HepG2 (cell line): Measurements from ENCODE around the gene TMEM81. TPM values are rescaled to one million over a fixed set of nuclear protein-coding genes. Genes with fewer than 3 reads are reported as not detected.

Experiments used
- ATAC-seq: fragments of 200-7000 bp; cut with Tn5 transposase; 3 replicates; pipeline ENCODE4 v1.9.1; 2020; ENCODE audit warnings: mild to moderate bottlenecking, moderate library complexity
- BruUV-seq: library from RNA; stranded (reverse); fragments of 400-500 nt; replicated peaks from 2 replicates; lab custom pipeline; 2021; lab: Mats Ljungman, UMichigan
- CTCF ChIA-PET: fragments of 300-600 bp; formaldehyde crosslinking; extraction: SDS; loops from one replicate; lab custom pipeline; 2021; ENCODE audit warnings: low total read pairs, inconsistent platforms, low intra/inter-chr PET ratio; lab: Yijun Ruan, JAX
- POLR2A ChIA-PET: fragments of 350-600 bp; sonication (Branson Sonifier 250); formaldehyde crosslinking; loops from one replicate; lab custom pipeline; 2020; ENCODE audit warnings: antibody characterized with exemption, inconsistent platforms; lab: Yijun Ruan, JAX
- DNase-seq: peaks from one replicate; pipeline ENCODE4 v3.0.0-alpha.2; 2015; ENCODE audit warnings: low spot score
- FAIRE-seq: peaks from 3 replicates; lab custom pipeline; 2011; peaks lifted over from hg19 to GRCh38; lab: Jason Lieb, UNC
- H2AFZ ChIP-seq: one replicate; pipeline ENCODE4 v1.6.1; 2011; ENCODE audit warnings: low read length, inconsistent platforms
- H3K27ac ChIP-seq: fragments of 300-600 bp; 3 replicates; pipeline ENCODE4 v1.8.0; 2011; ENCODE audit warnings: mixed run types, mild to moderate bottlenecking, mixed read lengths, low read length, inconsistent platforms; ENCODE audit not compliant: insufficient read depth; ENCODE audit errors: extremely low read length
- H3K27me3 ChIP-seq, 2 experiments: fragments of 200-600 bp in 1 of 2; 2 replicates in 1 of 2; 3 replicates in 1 of 2; pipeline versions ENCODE4 v1.6.0 to v1.8.0; 2011; ENCODE audit warnings: low read length in 2 of 2, mild to moderate bottlenecking in 2 of 2, moderate library complexity in 2 of 2, inconsistent platforms in 1 of 2; ENCODE audit not compliant: insufficient read depth in 2 of 2, control insufficient read depth in 1 of 2
- H3K36me3 ChIP-seq, 2 experiments: fragments of 200-600 bp in 1 of 2; replicated peaks in 1 of 2; 2 replicates in 1 of 2; 3 replicates in 1 of 2; pipeline versions ENCODE4 v1.5.1 to v1.8.0; 2011; ENCODE audit warnings: low read length in 2 of 2, inconsistent platforms in 1 of 2; ENCODE audit not compliant: insufficient read depth in 2 of 2, control insufficient read depth in 1 of 2
- H3K4me1 ChIP-seq: 2 replicates; pipeline ENCODE4 v1.5.1; 2012; ENCODE audit warnings: low read length, inconsistent platforms; ENCODE audit not compliant: insufficient read depth
- H3K4me2 ChIP-seq: 2 replicates; pipeline ENCODE4 v1.6.0; 2011; ENCODE audit warnings: low read depth, low read length, inconsistent platforms
- H3K4me3 ChIP-seq, 3 experiments: fragments of 200-600 bp in 1 of 3; sonication (generic), shearing (Covaris generic) in 1 of 3; replicated peaks in 1 of 3; 2 replicates each; pipeline ENCODE4 v1.5.1; 2011 to 2016; ENCODE audit warnings: low read length in 3 of 3, inconsistent platforms in 2 of 3, low read depth in 2 of 3, mild to moderate bottlenecking in 2 of 3, control low read depth in 1 of 3, mixed read lengths in 1 of 3; ENCODE audit not compliant: insufficient read depth in 1 of 3
- H3K79me2 ChIP-seq: one replicate; pipeline ENCODE4 v1.6.1; 2011; ENCODE audit warnings: low read length, inconsistent platforms; ENCODE audit not compliant: insufficient read depth
- H3K9ac ChIP-seq: 2 replicates; pipeline ENCODE4 v1.6.0; 2011; ENCODE audit warnings: mild to moderate bottlenecking, low read depth, low read length, inconsistent platforms; ENCODE audit not compliant: insufficient read depth
- H3K9me3 ChIP-seq: 2 replicates; pipeline ENCODE4 v1.5.1; 2012; ENCODE audit warnings: mild to moderate bottlenecking, low read length
- H4K20me1 ChIP-seq: 2 replicates; pipeline ENCODE4 v1.6.0; 2011; ENCODE audit warnings: inconsistent platforms, mild to moderate bottlenecking, low read length, moderate library complexity; ENCODE audit not compliant: insufficient read depth
- CHD2 ChIP-seq: IDR thresholded peaks from 2 replicates; pipeline ENCODE4 v1.6.1; 2011; ENCODE audit warnings: low read depth, low read length, improper control_type of control experiment
- CREM ChIP-seq, 2 experiments: sonication (generic) in 1 of 2; formaldehyde crosslinking in 1 of 2; IDR thresholded peaks; 2 replicates each; pipeline versions ENCODE4 v1.4.0 to v1.6.1; 2016 to 2020; ENCODE audit warnings: antibody characterized with exemption in 1 of 2, mild to moderate bottlenecking in 1 of 2, missing genetic modification reagents in 1 of 2
- KDM3A ChIP-seq: IDR thresholded peaks from 2 replicates; pipeline ENCODE4 v1.6.1; 2018; ENCODE audit warnings: low read depth, missing compliant biosample characterization
- RBM22 ChIP-seq: fragments of 200-400 bp; formaldehyde crosslinking; optimal IDR thresholded peaks from 2 replicates; pipeline ENCODE3; 2017; ENCODE audit warnings: mild to moderate bottlenecking, low read length, moderate library complexity
- TBP ChIP-seq: sonication (generic); formaldehyde crosslinking; IDR thresholded peaks from 2 replicates; pipeline ENCODE4 v1.5.0; 2020; ENCODE audit warnings: missing genetic modification reagents
- ZNF331 ChIP-seq: sonication (generic); formaldehyde crosslinking; IDR thresholded peaks from 2 replicates; pipeline ENCODE4 v1.4.0; 2020; ENCODE audit warnings: missing genetic modification reagents
- ZNF704 ChIP-seq: sonication (generic); formaldehyde crosslinking; IDR thresholded peaks from 2 replicates; pipeline ENCODE4 v1.8.1; 2023; ENCODE audit warnings: mild to moderate bottlenecking, inconsistent platforms, moderate library complexity, missing genetic modification reagents, borderline replicate concordance
- ZNF772 ChIP-seq: sonication (generic); formaldehyde crosslinking; IDR thresholded peaks from 2 replicates; pipeline ENCODE4 v1.5.0; 2020; ENCODE audit warnings: mild to moderate bottlenecking, missing genetic modification reagents
- WGBS: methylation state at CpG from one replicate; pipeline ENCODE4 v1.1.6; 2017; ENCODE audit warnings: low lambda C conversion rate; 5-methylcytosine and 5-hydroxymethylcytosine counted together
- in situ Hi-C: cut with HindIII; loops from 2 replicates; pipeline ENCODE4 v1.10.0; 2017; ENCODE audit warnings: low pct_unique_long_range_greater_than_20kb; ENCODE audit not compliant: extremely low pct_ligation_motif_present
- intact Hi-C: fragments of 100-400 bp; cut with micrococcal nuclease; formaldehyde crosslinking; loops from one replicate; pipeline ENCODE4 v1.10.0; 2022; ENCODE audit not compliant: unreplicated experiment
- polyA plus RNA-seq, 8 experiments: library from polyadenylated mRNA; depleted of rRNA in 3 of 8; stranded (reverse) in 7 of 8; unstranded in 1 of 8; fragments of >200 nt; fragmentation: Illumina TruSeq in 4 of 8; extraction: Trizol in 4 of 8; gene quantifications; 2 replicates each; pipeline versions ENCODE4 v1.2.1 to v1.2.3, GENCODE V29; 2011 to 2016; ENCODE audit warnings: low read depth in 4 of 8, missing spikeins in 1 of 8, mixed read lengths in 1 of 8; ENCODE audit not compliant: insufficient read depth in 1 of 8
- total RNA-seq, 5 experiments: library from RNA; depleted of rRNA; stranded (reverse); fragments of >200 nt; fragmentation: Illumina TruSeq; extraction: Trizol; gene quantifications; 2 replicates each; pipeline ENCODE4 v1.2.3, GENCODE V29; 2016; ENCODE audit warnings: low read depth in 1 of 5
- TF ChIP-seq, protein P1 (sequence below): sonication (generic); formaldehyde crosslinking; IDR thresholded peaks from 2 replicates; pipeline ENCODE4 v1.5.1; 2020; ENCODE audit warnings: missing genetic modification reagents, mild to moderate bottlenecking, borderline replicate concordance

TMEM81 gene
- total and polyA plus RNA-seq, 2 of the 13 experiments (the other 11 are each of a cell fraction or from before 2014, with no cell fraction given) = 1.1 TPM

GRCh38 chr1:205041001-205041715 is 43.1 kb downstream of the TMEM81 start:
- Histone ChIP-seq H3K36me3 (no peaks in the 10 kb centered on the region), H3K4me1 (0 out of 2 replicates have a peak, but pooled peaks cover 11% of the 10 kb centered on the region), H3K4me2 (no peak overlapping the region), H3K9ac (no peak overlapping the region)
- in situ Hi-C loops = no loop called here
- CTCF ChIA-PET = no interaction called here
- TF ChIP-seq, protein P1, sequence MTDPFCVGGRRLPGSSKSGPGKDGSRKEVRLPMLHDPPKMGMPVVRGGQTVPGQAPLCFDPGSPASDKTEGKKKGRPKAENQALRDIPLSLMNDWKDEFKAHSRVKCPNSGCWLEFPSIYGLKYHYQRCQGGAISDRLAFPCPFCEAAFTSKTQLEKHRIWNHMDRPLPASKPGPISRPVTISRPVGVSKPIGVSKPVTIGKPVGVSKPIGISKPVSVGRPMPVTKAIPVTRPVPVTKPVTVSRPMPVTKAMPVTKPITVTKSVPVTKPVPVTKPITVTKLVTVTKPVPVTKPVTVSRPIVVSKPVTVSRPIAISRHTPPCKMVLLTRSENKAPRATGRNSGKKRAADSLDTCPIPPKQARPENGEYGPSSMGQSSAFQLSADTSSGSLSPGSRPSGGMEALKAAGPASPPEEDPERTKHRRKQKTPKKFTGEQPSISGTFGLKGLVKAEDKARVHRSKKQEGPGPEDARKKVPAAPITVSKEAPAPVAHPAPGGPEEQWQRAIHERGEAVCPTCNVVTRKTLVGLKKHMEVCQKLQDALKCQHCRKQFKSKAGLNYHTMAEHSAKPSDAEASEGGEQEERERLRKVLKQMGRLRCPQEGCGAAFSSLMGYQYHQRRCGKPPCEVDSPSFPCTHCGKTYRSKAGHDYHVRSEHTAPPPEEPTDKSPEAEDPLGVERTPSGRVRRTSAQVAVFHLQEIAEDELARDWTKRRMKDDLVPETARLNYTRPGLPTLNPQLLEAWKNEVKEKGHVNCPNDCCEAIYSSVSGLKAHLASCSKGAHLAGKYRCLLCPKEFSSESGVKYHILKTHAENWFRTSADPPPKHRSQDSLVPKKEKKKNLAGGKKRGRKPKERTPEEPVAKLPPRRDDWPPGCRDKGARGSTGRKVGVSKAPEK (CRISPR knock-in tag) = no peak
- TF ChIP-seq, all 625 proteins: peak for 0
- no peak overlapping the region for H3K4me3 ChIP-seq
- POLR2A ChIA-PET = no interaction called here
- H4K20me1 ChIP-seq = no peaks in the 10 kb centered on the region
- FAIRE-seq = no peak
- H3K27me3 ChIP-seq = peaks cover 1 to 29% of the 10 kb centered on the region in 2 experiments; a peak in 3 of 5 replicates
- intact Hi-C loops = no loop called here
- H2AFZ ChIP-seq = no peak overlapping the region
- WGBS = 3% methylated on average over 3 of the region's 4 CpGs
- DNase-seq = no peak
- H3K79me2 ChIP-seq = no peaks in the 10 kb centered on the region
- H3K27ac ChIP-seq = no peak overlapping the region
- BruUV-seq = no TSS peak
- no peak for ATAC-seq
- H3K9me3 ChIP-seq = no peaks in the 10 kb centered on the region

DNA sequence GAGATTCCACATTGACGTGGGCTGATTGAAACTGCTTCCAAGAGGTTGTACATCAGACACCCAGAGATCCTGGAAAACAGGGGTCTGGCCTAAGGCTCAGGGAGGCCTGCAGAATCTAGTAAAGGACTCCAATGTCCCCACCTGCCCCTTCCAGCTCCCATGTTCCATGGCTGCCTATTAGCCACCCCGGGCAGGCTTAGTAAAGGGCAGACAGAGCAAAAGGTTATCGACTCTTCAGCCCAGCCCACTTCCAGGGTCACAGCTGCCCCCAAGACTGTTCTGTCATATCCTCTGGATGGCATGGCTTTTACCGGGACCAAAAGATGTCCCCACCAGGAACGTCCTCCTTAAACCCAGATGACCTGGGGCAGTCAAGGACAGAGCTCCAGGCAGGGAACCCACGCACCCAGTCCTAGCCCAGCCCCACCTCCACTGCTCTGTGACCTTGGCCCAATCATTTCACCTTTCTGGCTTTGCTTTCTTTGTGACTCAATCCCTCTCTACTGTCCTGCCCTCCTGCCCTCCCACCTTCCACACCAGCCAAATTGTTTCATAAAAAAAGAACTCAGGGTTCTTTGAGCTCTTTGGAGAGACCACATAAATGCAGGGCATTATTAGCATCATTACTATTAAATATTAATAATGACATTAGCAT is 46.0 kb downstream of the TMEM81 start:
- no peak overlapping the region for H3K4me3 ChIP-seq
- no peaks in the 10 kb centered on the region for H3K36me3 ChIP-seq
- no peak overlapping the region for H3K4me2 ChIP-seq
- no peak overlapping the region for H2AFZ ChIP-seq
- TF ChIP-seq ZNF772 (CRISPR knock-in tag) = no peak
- no peak for TF ChIP-seq RBM22
- no peak for TF ChIP-seq CHD2
- TF ChIP-seq ZNF331 = no peak
- no peak for TF ChIP-seq TBP (CRISPR knock-in tag)
- TF ChIP-seq ZNF704 = no peak
- no peak for TF ChIP-seq KDM3A (CRISPR knock-in tag)
- no peak for TF ChIP-seq CREM (IDR thresholded peaks at IDR 0.05)
- no peak for TF ChIP-seq CREM (CRISPR knock-in tag; IDR thresholded peaks at IDR 0.05)
- TF ChIP-seq, all 625 proteins: peak for 0
- H3K4me1 ChIP-seq = 0 out of 2 replicates have a peak, but pooled peaks cover 11% of the 10 kb centered on the region
- intact Hi-C loops (no loop called here), in situ Hi-C loops (no loop called here)
- CTCF ChIA-PET = no interaction called here
- POLR2A ChIA-PET = no interaction called here
- DNase-seq = no peak
- ATAC-seq = peak; percentile 41; the same call in 2 of the 3 replicates
- BruUV-seq = no TSS peak
- no peak overlapping the region for H3K9ac ChIP-seq
- no peak for FAIRE-seq
- WGBS = 7% methylated on average over 3 of the region's 6 CpGs
- no peak overlapping the region for H3K27ac ChIP-seq
- no peaks in the 10 kb centered on the region for H3K79me2 ChIP-seq
- peaks cover 1 to 15% of the 10 kb centered on the region in 2 experiments; a peak in 4 of 5 replicates for H3K27me3 ChIP-seq
- no peaks in the 10 kb centered on the region for H3K9me3 ChIP-seq
- no peaks in the 10 kb centered on the region for H4K20me1 ChIP-seq
